T-cell (primary cell): ENCODE data around the gene CEACAM16. TPM values are rescaled to one million over a fixed set of nuclear protein-coding genes. Genes with fewer than 3 reads are reported as not detected.
"Not testable (repeated sequence)": the region's sequence is repeated elsewhere in the genome, so short reads cannot be mapped to it uniquely, and the experiment has no call there.

Experiments used
- ATAC-seq, 4 experiments: fragments of 200-7000 bp in 3 of 4; fragments of 150-1000 bp in 1 of 4; cut with Tn5 transposase; replicated peaks in 1 of 4; 1 replicate in 3 of 4; 2 replicates in 1 of 4; pipeline ENCODE4 v1.10.0; 2021; ENCODE audit warnings: moderate library complexity in 3 of 4, mild to moderate bottlenecking in 2 of 4, moderate number of reproducible peaks in 1 of 4
- CTCF ChIA-PET, 2 donors: fragments of 300-600 bp; sonication (Branson Sonifier 250); formaldehyde crosslinking; loops; one replicate each; lab custom pipeline; 2022; ENCODE audit warnings: antibody characterized with exemption in 2 of 2; lab: Charles Lee
- POLR2A ChIA-PET, 2 donors: fragments of 300-600 bp; sonication (Branson Sonifier 250); formaldehyde crosslinking; loops; one replicate each; lab custom pipeline; 2022; ENCODE audit warnings: antibody characterized with exemption in 2 of 2; lab: Charles Lee
- DNase-seq, 35 experiments: peaks; one replicate each; pipeline versions ENCODE4 v3.0.0 to v3.0.0-alpha.2; 2013 to 2023
- H3K27ac ChIP-seq: one replicate; pipeline ENCODE4 v1.5.1; 2013; ENCODE audit warnings: low read length
- H3K27me3 ChIP-seq, 2 experiments: replicated peaks in 1 of 2; 1 replicate in 1 of 2; 2 replicates in 1 of 2; pipeline versions ENCODE4 v1.6.1 to v1.7.0; 2013; ENCODE audit warnings: low read length in 1 of 2, mixed read lengths in 1 of 2; ENCODE audit not compliant: control insufficient read depth in 2 of 2, insufficient read depth in 2 of 2; ENCODE audit errors: extremely low read depth in 1 of 2
- H3K36me3 ChIP-seq, 2 donors: 1 replicate in 1 of 2; 2 replicates in 1 of 2; pipeline versions ENCODE4 v1.6.1 to v1.7.0; 2013; ENCODE audit warnings: low read length in 1 of 2; ENCODE audit not compliant: control insufficient read depth in 2 of 2, insufficient read depth in 1 of 2; ENCODE audit errors: extremely low read depth in 1 of 2
- H3K4me1 ChIP-seq, 2 experiments: 1 replicate in 1 of 2; 2 replicates in 1 of 2; pipeline versions ENCODE4 v1.6.1 to v1.7.0; 2013; ENCODE audit warnings: low read length in 2 of 2, mixed read lengths in 1 of 2; ENCODE audit not compliant: insufficient read depth in 2 of 2, control insufficient read depth in 1 of 2; ENCODE audit errors: extremely low read depth in 1 of 2
- H3K4me3 ChIP-seq, 2 donors: 1 replicate in 1 of 2; 2 replicates in 1 of 2; pipeline versions ENCODE4 v1.5.1 to v1.7.0; 2013; ENCODE audit warnings: mild to moderate bottlenecking in 2 of 2, low read length in 1 of 2, moderate library complexity in 1 of 2; ENCODE audit not compliant: control insufficient read depth in 1 of 2; ENCODE audit errors: extremely low read depth in 1 of 2
- H3K9me3 ChIP-seq: 2 replicates; pipeline ENCODE4 v1.7.0; 2013
- H3K27ac Mint-ChIP-seq, 2 donors: one replicate each; pipeline ENCODE4 v1.8.0; 2020 to 2021; ENCODE audit warnings: mild to moderate bottlenecking in 2 of 2, mixed read lengths in 2 of 2
- H3K27me3 Mint-ChIP-seq, 2 donors: one replicate each; pipeline ENCODE4 v1.8.0; 2021 to 2022; ENCODE audit warnings: mixed read lengths in 2 of 2
- H3K36me3 Mint-ChIP-seq: one replicate; pipeline ENCODE4 v1.8.0; 2021; ENCODE audit warnings: mixed read lengths
- H3K4me1 Mint-ChIP-seq, 3 donors: one replicate each; pipeline ENCODE4 v1.8.0; 2020 to 2022; ENCODE audit warnings: mixed read lengths in 3 of 3, mild to moderate bottlenecking in 1 of 3
- H3K4me3 Mint-ChIP-seq, 3 donors: one replicate each; pipeline ENCODE4 v1.8.0; 2020 to 2022; ENCODE audit warnings: mild to moderate bottlenecking in 3 of 3, mixed read lengths in 3 of 3, moderate library complexity in 3 of 3
- H3K9me3 Mint-ChIP-seq, 3 donors: one replicate each; pipeline ENCODE4 v1.8.0; 2020 to 2022; ENCODE audit warnings: mixed read lengths in 3 of 3
- WGBS: methylation state at CpG from one replicate; pipeline ENCODE4 v1.1.5; 2013; ENCODE audit warnings: missing lambda C conversion rate; ENCODE audit not compliant: insufficient coverage; 5-methylcytosine and 5-hydroxymethylcytosine counted together
- total RNA-seq, 35 experiments: library from RNA in 6 of 35; stranded (reverse) in 6 of 35; fragments of 120-200 nt in 1 of 35; gene quantifications; one replicate each; pipeline versions ENCODE4 v1.2.1 to v1.2.4 and lab custom pipeline; 2013 to 2026

Gene CEACAM16
- total RNA-seq, 5 donors from 2014 or later (not counting 1 experiment from before 2014, with no cell fraction given): not detected

- H3K4me3 ChIP-seq: no peak overlapping the region
- no peak overlapping the region for H3K27ac ChIP-seq
- Mint-ChIP-seq H3K27ac (no peak overlapping the region), H3K4me3 (no peak overlapping the region), H3K4me1 (no peaks in the 10 kb centered on the region), H3K36me3 (no peaks in the 10 kb centered on the region), H3K27me3 (no peaks in the 10 kb centered on the region), H3K9me3 (no peaks in the 10 kb centered on the region)
- H3K36me3 ChIP-seq: no peaks in the 10 kb centered on the region
- ATAC-seq (no peak), DNase-seq (no peak)
- no peaks in the 10 kb centered on the region for H3K4me1 ChIP-seq
- H3K9me3 ChIP-seq: no peaks in the 10 kb centered on the region
- 97% methylated on average over 4 of the region's 10 CpGs for WGBS
- ChIA-PET POLR2A (no interaction called here), CTCF (no interaction called here)
- peaks cover 0 to 14% of the 10 kb centered on the region in 2 experiments for H3K27me3 ChIP-seq
These were observed 34.0 kb upstream of the CEACAM16 start for GRCh38 chr19:44664976-44665375.

- ChIA-PET CTCF (no interaction called here), POLR2A (no interaction called here)
- no CpG with 5 or more reads among the region's 7 CpGs for WGBS
- Mint-ChIP-seq H3K36me3 (no peaks in the 10 kb centered on the region), H3K4me1 (no peaks in the 10 kb centered on the region), H3K27ac (no peak overlapping the region), H3K9me3 (no peaks in the 10 kb centered on the region), H3K27me3 (no peaks in the 10 kb centered on the region), H3K4me3 (no peak overlapping the region)
- no peak for ATAC-seq
- DNase-seq: no peak
- Histone ChIP-seq H3K4me1 (no peaks in the 10 kb centered on the region), H3K9me3 (no peaks in the 10 kb centered on the region), H3K27ac (no peak overlapping the region), H3K27me3 (peaks cover 0 to 11% of the 10 kb centered on the region in 2 experiments), H3K4me3 (no peak overlapping the region), H3K36me3 (no peaks in the 10 kb centered on the region)
These were observed 31.9 kb upstream of the CEACAM16 start for GRCh38 chr19:44666852-44667556.

GRCh38 chr19:44668985-44669764, 29.8 kb upstream of the CEACAM16 start:
- CTCF ChIA-PET: interaction anchor here in 1 of 2 donors (0.6 kb wide), 1 partner anchor 24 kb away, joined by 3 read pairs; no protein-coding TSS in a partner anchor
- 100% methylated on average over 2 of the region's 2 CpGs for whole genome bisulfite sequencing
- H3K27ac Mint-ChIP-seq: no peak overlapping the region

GRCh38 chr19:44670027-44670426, 28.9 kb upstream of the CEACAM16 start:
- H3K4me1 Mint-ChIP-seq, H3K36me3 Mint-ChIP-seq, ATAC-seq, H3K9me3 Mint-ChIP-seq, DNase-seq, H3K27me3 Mint-ChIP-seq, H3K27ac Mint-ChIP-seq, H3K9me3 ChIP-seq, CTCF ChIA-PET, H3K4me3 Mint-ChIP-seq, H3K4me3 ChIP-seq, H3K27ac ChIP-seq, H3K36me3 ChIP-seq, H3K4me1 ChIP-seq, POLR2A ChIA-PET: not testable (repeated sequence)
- H3K27me3 ChIP-seq: peaks cover 0 to 17% of the 10 kb centered on the region in 2 experiments
- 100% methylated on average over 2 of the region's 2 CpGs for WGBS

More at GRCh38 chr19:44668985-44669764, 29.8 kb upstream of the CEACAM16 start:
- Mint-ChIP-seq H3K36me3 (no peaks in the 10 kb centered on the region), H3K27me3 (no peaks in the 10 kb centered on the region), H3K4me1 (no peaks in the 10 kb centered on the region), H3K4me3 (no peak overlapping the region), H3K9me3 (no peaks in the 10 kb centered on the region)
- peaks cover 0 to 17% of the 10 kb centered on the region in 2 experiments for H3K27me3 ChIP-seq
- POLR2A ChIA-PET: no interaction called here
- H3K9me3 ChIP-seq: no peaks in the 10 kb centered on the region
- no peak overlapping the region for H3K27ac ChIP-seq
- no peak overlapping the region for H3K4me3 ChIP-seq
- no peaks in the 10 kb centered on the region for H3K36me3 ChIP-seq
- H3K4me1 ChIP-seq: no peaks in the 10 kb centered on the region
- ATAC-seq: no peak
- DNase-seq: no peak

- Mint-ChIP-seq H3K4me3 (no peak within 1 kb of the TSS), H3K27me3 (peaks cover 0 to 2% of the 10 kb centered on the region in 2 donors), H3K27ac (no peak within 1 kb of the TSS), H3K36me3 (no peaks in the 10 kb centered on the region), H3K9me3 (no peaks in the 10 kb centered on the region), H3K4me1 (no peaks in the 10 kb centered on the region)
- WGBS: 60% methylated on average over 2 of the region's 2 CpGs
- ChIA-PET POLR2A (no interaction called here), CTCF (no interaction called here)
- Histone ChIP-seq H3K4me3 (no peak within 1 kb of the TSS), H3K36me3 (no peaks in the 10 kb centered on the region), H3K9me3 (no peaks in the 10 kb centered on the region), H3K27me3 (peaks cover 0 to 24% of the 10 kb centered on the region in 2 experiments), H3K4me1 (no peaks in the 10 kb centered on the region), H3K27ac (no peak within 1 kb of the TSS)
- ATAC-seq (no peak), DNase-seq (no peak)
These were observed 27.6 kb upstream of the CEACAM16 start, which contains the start of gene CEACAM19 for GRCh38 chr19:44671400-44671799. Gene CEACAM19 (plus strand): TSS chr19:44671482. CDS start chr19:44671932, 450 bp downstream.

- H3K4me1 Mint-ChIP-seq: no peaks in the 10 kb centered on the region
- no peaks in the 10 kb centered on the region for H3K36me3 ChIP-seq
- DNase-seq (no peak), ATAC-seq (no peak)
- no peak overlapping the region for H3K27ac ChIP-seq
- H3K4me3 Mint-ChIP-seq: no peak overlapping the region
- ChIA-PET CTCF (no interaction called here), POLR2A (interaction anchor here in 1 of 2 donors (0.6 kb wide), 1 partner anchor 9 kb away, joined by 3 read pairs; no protein-coding TSS in a partner anchor)
- no peaks in the 10 kb centered on the region for H3K9me3 Mint-ChIP-seq
- H3K27ac Mint-ChIP-seq: no peak overlapping the region
- no peaks in the 10 kb centered on the region for H3K4me1 ChIP-seq
- H3K27me3 Mint-ChIP-seq: peaks cover 0 to 2% of the 10 kb centered on the region in 2 donors
- peaks cover 0 to 24% of the 10 kb centered on the region in 2 experiments for H3K27me3 ChIP-seq
- WGBS: 89% methylated on average over 1 of the region's 1 CpG
- no peaks in the 10 kb centered on the region for H3K36me3 Mint-ChIP-seq
- no peak overlapping the region for H3K4me3 ChIP-seq
- H3K9me3 ChIP-seq: no peaks in the 10 kb centered on the region
These were observed 26.7 kb upstream of the CEACAM16 start for GRCh38 chr19:44672226-44672625.
